GM12872 (cell line): ENCODE results near the gene BTG3.

ENCODE experiments used
- TF ChIP-seq, protein P1 (sequence below): IDR thresholded peaks from 3 replicates; pipeline ENCODE4 v1.5.1; 2011; ENCODE audit warnings: low read depth, mild to moderate bottlenecking, low read length, moderate library complexity; ENCODE audit not compliant: insufficient read depth

BTG3 gene, protein sequence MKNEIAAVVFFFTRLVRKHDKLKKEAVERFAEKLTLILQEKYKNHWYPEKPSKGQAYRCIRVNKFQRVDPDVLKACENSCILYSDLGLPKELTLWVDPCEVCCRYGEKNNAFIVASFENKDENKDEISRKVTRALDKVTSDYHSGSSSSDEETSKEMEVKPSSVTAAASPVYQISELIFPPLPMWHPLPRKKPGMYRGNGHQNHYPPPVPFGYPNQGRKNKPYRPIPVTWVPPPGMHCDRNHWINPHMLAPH

DNA sequence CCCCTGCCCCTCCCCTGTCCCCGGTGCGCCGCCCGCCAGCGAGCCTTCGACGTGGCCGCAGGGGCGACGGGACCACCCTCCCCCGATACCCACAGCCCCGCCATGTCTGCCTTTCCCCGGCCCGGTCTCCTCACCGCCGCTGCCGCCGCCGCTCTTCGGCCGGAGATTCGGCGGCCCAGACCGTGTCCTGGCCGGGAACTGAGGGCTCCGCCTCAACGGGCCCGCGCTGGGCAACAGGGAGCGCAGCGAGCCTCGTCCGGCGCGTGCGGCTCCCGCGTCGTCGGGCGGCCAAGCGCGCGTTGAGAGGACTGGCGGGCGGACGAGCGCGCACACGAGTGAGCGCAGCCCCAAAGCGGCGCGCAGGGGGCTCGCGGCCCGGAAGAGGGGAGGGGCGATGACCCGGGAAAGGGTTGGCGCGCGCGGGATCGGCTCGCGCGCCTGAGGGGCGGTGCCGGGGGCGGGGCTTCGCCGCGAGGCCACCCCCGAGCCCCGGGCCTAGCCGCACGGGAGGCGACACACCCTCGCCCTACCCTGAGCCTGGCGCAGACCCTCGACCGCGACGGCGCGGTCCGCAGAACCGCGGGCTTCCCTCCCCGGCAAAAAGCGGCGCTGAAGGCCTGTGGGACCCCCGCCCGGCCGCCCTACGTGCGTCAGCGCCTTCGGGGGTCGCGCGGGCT lies at the start of gene BTG3:
Gene BTG3, minus strand, starts transcription at position 337 of the 677 bp plus-strand sequence. CDS start 3,757 bp downstream, outside the sequence.
- TF ChIP-seq, protein P1, sequence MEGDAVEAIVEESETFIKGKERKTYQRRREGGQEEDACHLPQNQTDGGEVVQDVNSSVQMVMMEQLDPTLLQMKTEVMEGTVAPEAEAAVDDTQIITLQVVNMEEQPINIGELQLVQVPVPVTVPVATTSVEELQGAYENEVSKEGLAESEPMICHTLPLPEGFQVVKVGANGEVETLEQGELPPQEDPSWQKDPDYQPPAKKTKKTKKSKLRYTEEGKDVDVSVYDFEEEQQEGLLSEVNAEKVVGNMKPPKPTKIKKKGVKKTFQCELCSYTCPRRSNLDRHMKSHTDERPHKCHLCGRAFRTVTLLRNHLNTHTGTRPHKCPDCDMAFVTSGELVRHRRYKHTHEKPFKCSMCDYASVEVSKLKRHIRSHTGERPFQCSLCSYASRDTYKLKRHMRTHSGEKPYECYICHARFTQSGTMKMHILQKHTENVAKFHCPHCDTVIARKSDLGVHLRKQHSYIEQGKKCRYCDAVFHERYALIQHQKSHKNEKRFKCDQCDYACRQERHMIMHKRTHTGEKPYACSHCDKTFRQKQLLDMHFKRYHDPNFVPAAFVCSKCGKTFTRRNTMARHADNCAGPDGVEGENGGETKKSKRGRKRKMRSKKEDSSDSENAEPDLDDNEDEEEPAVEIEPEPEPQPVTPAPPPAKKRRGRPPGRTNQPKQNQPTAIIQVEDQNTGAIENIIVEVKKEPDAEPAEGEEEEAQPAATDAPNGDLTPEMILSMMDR = no peak

DNA sequence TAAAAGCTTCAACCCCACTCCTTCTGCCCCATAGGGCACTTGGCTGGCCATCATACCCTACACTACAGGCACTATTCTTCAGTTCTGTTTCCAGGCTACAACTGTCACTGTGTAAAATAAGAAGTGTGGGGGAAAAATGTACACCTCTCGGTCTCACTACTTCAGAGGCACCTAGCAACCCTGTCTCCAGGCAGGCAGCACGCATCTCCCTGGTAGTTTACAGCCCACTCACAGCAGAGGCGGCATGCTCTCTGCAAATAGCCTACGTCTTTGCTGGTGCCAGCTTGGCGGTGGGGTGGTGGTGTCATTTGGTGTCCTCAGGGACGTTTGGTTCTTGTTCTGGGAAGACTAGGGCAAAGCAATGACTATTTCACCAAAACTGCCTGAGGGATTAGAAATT lies 48.2 kb upstream of the BTG3 start:
- TF ChIP-seq, protein P1 = no peak

DNA sequence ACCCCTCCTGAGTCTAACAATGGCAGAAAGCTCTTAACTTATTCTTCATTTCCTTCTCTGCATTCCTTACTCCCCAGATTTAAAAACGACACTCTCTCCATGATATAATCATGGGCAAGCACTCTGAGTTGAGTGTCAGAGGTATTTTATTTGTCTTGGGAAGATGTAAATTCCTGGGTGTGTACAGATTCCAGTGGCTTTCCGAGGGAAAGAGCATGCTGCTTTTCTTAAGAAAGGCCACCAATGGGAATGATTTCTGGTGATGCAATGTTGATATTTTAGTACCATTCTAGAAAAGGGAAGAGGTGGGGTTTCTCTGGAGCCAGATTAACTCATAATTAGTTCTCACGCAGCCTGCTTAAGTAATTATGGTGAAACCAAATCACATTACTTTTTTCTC lies 47.8 kb upstream of the BTG3 start:
- TF ChIP-seq, protein P1 = no peak

DNA sequence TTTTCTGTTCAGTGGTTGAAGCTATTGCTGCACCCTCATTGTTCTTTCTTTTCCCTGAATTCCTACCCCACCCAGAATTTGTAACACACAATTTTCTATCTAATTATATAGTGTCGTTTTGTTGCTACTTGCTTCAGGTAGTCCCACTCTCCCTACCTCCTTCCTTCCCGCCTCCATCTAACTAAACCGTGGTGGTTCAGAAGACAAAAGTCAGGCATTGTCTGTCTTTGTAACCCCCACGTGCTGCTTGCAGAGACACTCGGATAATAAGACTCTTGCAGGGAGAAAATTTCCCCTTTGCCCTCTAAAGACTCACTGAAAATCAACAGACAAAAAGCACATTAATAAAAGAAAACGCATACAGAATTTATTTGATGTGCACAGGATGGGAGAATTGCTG lies 46.2 kb upstream of the BTG3 start:
- TF ChIP-seq, protein P1 = no peak

DNA sequence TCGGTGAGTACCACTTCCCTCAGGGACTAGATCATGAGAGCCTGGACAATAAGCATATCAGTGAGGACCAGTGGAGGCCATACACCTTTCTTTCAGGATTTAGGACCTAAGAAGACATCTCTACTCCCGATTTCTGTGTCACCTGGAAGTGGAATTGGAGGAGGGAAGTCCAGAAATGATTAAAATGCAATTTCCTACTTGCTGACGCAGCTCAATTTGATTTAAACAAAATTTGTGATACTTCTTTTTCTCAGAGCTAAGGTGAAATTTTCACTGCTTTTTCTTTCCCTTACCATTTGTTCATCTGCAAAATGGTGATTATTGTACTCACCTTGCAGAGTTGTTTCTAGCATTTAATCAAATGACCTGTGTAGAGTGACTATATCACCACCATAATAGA lies 38.8 kb upstream of the BTG3 start:
- TF ChIP-seq, protein P1 = no peak

DNA sequence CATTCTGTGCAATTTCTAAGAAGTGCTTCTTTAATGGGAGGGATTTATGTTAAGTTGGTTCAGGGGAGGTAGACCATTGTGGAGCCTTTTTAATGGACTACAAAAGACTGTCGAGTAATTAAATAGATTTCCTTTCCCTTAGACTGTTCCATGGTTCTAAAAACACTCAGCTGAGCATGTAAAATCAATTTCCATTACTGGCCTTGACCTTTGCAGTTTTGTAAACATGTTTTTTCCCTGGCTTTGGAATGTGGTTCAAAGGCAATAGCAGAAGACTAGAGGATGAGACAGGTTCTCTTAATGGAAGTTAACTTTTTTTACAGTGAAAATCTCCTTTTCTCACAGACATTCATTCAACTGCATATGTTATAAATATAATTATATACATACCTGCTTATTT lies 37.6 kb upstream of the BTG3 start:
- TF ChIP-seq, protein P1 = no peak

DNA sequence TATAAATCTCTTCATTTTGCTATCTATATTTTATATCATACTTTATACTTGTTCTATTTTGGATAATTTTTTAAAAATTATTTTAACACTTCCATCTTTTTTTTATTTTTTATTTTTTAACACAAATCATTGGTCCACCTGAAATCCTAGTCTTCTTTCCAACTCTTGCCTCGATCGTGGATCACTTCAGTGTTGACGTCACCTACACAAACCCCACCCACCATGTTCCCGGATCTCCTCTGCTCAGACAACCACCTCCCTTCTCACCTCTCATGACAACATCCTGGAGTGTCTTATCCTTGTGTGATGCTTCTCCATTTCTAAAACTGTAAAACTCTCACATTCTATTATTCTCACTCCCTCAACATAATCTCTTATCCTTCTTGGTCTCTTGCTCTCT lies 34.1 kb upstream of the BTG3 start:
- TF ChIP-seq, protein P1 = no peak
